ENCODE data around the gene DUS3L.

Gene DUS3L

DNA sequence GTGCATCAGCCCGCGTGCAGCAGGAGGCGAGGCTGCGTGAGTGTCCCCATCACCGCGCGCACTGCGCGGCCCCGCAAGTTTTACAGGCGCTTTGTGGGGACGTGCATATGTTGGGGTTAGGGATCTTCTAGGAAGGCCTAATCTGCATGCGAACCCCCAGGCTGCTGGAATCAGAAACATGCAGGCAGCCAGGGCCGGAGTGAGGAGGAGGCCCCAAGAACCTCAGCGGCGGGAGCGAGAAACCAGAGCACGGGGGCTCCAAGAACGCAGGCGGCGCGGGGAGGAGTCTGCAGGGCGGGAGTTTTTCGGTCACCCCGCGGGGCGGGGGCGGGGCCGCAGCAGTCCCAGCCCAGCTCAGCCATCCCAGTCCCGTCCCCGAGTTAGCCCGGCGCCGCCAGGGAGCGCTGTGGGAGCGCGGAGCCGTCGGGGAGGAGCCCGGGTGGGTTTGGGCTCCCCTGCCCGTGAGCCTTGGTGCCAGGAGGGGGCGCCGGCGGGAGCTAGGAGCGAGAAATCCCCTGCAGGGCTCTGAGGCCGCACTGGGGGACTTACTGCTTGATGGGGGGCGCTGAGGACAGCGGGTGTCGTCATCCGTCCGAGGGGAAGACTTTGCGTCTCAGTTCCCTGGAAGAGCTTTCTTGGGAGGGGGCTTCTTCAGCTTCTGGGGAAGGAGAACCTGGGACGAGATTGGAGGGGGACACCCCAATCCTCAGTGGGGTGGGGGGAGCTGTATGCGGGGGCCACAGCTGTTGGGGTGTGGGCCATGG, 13.0 kb upstream of the DUS3L start:
- DNase-seq (ENCODE audit: low read depth) = peak; percentile 35
- TF ChIP-seq, protein P1, sequence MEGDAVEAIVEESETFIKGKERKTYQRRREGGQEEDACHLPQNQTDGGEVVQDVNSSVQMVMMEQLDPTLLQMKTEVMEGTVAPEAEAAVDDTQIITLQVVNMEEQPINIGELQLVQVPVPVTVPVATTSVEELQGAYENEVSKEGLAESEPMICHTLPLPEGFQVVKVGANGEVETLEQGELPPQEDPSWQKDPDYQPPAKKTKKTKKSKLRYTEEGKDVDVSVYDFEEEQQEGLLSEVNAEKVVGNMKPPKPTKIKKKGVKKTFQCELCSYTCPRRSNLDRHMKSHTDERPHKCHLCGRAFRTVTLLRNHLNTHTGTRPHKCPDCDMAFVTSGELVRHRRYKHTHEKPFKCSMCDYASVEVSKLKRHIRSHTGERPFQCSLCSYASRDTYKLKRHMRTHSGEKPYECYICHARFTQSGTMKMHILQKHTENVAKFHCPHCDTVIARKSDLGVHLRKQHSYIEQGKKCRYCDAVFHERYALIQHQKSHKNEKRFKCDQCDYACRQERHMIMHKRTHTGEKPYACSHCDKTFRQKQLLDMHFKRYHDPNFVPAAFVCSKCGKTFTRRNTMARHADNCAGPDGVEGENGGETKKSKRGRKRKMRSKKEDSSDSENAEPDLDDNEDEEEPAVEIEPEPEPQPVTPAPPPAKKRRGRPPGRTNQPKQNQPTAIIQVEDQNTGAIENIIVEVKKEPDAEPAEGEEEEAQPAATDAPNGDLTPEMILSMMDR (IDR thresholded peaks at IDR 0.05; ENCODE audit: low read depth, low read length, missing control alignments) = peak; percentile 87
- peak overlapping the region; percentile 14 for H3K4me3 ChIP-seq (ENCODE audit: low read depth, low read length)

DNA sequence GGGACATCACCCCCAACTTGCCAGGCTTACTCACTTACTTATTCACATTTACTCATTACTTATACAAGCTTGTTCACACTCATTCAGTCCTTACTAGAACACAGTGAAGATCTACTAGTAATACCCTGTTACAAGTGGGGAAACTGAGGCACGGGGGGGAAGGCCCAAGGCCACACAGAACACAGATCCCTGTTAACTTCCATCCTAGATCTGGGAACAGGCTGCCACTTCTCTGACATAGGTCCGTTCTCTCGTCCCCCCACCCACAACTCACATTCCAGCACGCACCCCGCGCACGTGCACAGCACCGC, 12.4 kb upstream of the DUS3L start:
- TF ChIP-seq, protein P1 (IDR thresholded peaks at IDR 0.05; ENCODE audit: low read depth, low read length, missing control alignments) = no peak
- no peak for DNase-seq (ENCODE audit: low read depth)
- peak overlapping the region; percentile 14 for H3K4me3 ChIP-seq (ENCODE audit: low read depth, low read length)

DNA sequence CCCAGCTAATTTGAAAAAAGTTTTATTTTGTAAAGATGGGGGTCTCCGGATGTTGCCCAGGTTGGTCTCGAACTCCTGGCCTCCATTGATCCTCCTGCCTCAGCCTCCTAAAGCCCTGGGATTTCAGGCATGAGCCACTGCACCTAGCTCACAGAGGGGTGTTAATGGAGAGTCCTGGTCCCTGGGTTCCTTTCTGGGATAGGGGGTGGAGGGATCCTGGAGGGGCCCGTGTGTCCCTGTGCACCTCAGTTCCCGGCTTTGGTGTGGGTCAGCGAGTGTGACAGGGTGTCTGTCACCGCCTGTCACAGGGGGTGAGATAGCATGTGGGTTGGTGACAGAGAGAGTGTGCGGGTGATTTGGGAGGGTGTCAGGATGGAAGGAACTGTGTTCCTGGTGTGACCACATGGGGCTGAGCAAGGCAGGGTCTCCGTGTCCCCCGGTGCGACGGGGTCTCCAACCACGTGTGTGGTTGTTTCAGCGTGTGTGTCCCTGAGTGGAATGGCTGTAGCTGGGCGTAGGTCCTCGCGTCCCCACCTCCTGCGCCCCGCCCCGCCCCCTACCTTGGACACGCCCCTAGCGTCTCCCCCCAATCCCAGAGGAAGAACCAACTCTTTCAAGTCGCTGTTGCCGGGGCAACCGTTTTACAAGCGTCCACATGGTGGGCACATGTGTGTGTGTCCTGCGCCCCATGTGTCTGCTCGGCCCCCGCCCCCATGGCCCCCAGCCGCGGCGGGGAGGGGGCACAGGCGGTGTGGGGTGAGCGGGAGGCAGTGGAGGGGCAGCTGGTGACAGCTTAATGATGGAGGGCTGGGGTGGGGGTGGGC, 11.0 kb upstream of the DUS3L start:
- TF ChIP-seq, protein P1 (IDR thresholded peaks at IDR 0.05; ENCODE audit: low read depth, low read length, missing control alignments) = no peak
- no peak overlapping the region for H3K4me3 ChIP-seq (ENCODE audit: low read depth, low read length)
- no peak for DNase-seq (ENCODE audit: low read depth)

DNA sequence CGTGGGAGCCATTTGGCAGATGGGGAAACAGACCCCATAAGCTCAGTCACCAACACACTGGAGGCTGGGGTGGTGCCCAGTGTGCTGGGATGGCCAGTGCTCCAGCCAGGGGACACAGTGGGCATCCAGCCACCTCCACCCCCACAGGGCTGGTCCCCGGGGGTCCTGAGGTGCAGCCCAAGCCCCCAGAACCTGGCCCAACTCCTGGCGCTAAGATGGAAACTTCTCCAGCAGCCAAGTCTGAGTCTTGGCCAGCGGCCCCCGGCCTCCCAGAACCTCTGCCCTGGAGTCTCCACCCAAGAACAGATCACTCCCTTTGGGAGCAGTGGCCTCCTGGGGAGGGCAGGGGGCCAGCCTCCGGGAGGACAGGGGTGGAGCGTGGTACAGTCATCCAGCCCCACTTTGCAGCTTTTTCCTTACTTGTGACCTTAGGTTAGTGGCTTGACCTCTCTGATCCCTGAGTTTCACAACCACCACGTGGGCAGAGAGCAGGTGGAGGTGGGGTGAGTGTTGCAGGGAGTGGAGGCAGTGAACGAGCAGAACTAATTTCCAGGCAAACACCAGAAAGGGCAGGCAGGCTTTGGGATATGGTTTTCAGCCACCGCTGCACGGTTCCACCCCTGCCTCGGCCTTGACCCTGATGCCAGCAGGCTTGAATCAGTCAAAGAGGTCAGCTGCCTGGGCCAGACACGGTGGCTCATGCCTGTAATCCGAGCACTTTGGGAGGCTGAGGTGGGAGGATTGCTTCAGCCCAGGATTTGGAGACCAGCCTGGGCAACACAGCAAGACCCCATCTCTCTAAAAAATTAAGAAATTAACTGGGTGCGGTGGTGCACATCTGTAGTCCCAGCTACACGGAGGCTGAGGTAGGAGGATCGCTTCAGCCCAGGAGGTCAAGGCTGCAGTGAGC, 9.7 kb upstream of the DUS3L start:
- TF ChIP-seq, protein P1 (IDR thresholded peaks at IDR 0.05; ENCODE audit: low read depth, low read length, missing control alignments) = no peak
- H3K4me3 ChIP-seq (ENCODE audit: low read depth, low read length) = no peak overlapping the region
- no peak for DNase-seq (ENCODE audit: low read depth)

DNA sequence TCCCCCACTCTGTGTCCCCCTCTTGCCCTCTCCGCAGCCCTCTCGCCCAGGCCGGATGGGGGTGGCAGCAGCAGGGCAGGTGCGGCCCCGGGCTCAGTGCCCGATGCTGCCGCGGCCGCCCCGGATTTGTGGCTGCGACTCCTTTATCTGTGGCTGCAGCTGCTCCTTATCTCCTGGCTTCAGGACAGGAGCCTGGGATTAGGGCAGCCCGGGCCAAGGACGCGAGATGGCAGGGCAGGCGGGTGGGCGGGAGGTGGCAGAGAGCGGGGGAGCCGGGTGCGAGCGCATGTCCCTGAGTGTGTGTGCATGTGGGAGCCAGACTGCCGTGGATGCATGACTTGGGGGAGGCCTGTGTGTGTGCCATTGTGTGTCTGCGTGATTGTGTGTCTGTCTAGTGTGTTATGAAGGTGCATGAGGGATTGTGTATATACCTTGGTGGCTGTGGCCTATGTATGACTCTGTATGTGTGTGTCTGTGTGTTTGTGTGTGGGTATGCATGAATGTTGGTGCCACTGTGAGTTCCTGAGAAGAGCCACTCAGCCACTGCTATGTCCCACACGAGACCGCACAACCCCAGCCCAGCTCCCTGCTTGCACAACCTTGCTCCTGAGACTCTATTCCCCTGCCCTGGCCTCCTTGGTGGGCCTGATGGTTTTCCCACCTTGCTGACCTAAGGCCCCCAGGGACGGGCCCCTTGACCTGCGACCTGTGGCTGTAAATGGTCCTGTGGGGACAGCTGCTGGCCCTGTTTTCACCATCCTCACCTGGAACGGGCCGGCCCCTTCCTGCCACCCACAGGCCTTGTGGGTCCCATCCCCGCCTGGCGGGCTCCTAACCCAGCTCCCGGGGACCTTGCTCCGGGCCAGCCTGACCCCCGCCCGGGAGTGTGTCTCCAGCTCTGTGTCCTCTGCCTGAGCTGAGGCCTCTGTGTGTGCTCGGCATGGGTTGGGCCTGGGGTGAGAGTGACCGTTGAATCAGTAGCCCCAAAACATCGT, 8.6 kb upstream of the DUS3L start:
- DNase-seq (ENCODE audit: low read depth) = no peak
- TF ChIP-seq, protein P1 (IDR thresholded peaks at IDR 0.05; ENCODE audit: low read depth, low read length, missing control alignments) = no peak
- H3K4me3 ChIP-seq (ENCODE audit: low read depth, low read length) = no peak overlapping the region

DNA sequence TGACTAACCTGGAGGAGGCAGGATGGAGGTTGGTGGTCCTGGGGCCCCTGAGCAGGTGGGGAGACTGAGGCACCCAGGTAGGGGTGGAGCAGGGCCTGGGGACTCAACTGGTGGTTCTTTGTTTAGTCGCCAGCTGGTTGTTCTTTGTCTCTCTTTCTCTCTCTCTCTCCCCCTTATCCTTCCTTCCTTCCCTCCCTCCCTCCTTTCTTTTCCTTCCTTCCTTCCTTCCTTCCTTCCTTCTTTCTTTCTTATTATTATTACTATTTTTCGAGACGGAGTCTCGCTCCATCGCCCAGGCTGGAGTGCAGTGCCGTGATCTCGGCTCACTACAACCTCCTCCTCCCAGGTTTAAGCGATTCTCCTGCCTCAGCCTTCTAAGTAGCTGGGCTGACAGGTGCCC, 7.3 kb upstream of the DUS3L start:
- TF ChIP-seq, protein P1 (IDR thresholded peaks at IDR 0.05; ENCODE audit: low read depth, low read length, missing control alignments) = no peak
- no peak for DNase-seq (ENCODE audit: low read depth)
- no peak overlapping the region for H3K4me3 ChIP-seq (ENCODE audit: low read depth, low read length)
